ENCODE results near the gene RPS15.

Gene RPS15

GRCh38 chr19:1468821-1469254 is 30.6 kb downstream of the RPS15 start:
- H3K4me3 ChIP-seq, result peak overlapping the region; percentile 64
- H4K20me1 ChIP-seq, result peaks cover 100% of the 10 kb centered on the region
- H3K9me3 ChIP-seq, result no peaks in the 10 kb centered on the region
- H3K27ac ChIP-seq, result no peak overlapping the region
- no peak for TF ChIP-seq Cebpa-rat (IDR thresholded peaks at IDR 0.05)
- peak overlapping the region; percentile 24; the same call in 1 of the 2 replicates for H3K9ac ChIP-seq
- H3K4me2 ChIP-seq, result peak overlapping the region; percentile 98
- peaks cover 93% of the 10 kb centered on the region for H3K27me3 ChIP-seq
- peaks cover 27% of the 10 kb centered on the region; the same call in 1 of the 2 replicates for H3K36me3 ChIP-seq
- H3K4me1 ChIP-seq, result peaks cover 55% of the 10 kb centered on the region

DNA sequence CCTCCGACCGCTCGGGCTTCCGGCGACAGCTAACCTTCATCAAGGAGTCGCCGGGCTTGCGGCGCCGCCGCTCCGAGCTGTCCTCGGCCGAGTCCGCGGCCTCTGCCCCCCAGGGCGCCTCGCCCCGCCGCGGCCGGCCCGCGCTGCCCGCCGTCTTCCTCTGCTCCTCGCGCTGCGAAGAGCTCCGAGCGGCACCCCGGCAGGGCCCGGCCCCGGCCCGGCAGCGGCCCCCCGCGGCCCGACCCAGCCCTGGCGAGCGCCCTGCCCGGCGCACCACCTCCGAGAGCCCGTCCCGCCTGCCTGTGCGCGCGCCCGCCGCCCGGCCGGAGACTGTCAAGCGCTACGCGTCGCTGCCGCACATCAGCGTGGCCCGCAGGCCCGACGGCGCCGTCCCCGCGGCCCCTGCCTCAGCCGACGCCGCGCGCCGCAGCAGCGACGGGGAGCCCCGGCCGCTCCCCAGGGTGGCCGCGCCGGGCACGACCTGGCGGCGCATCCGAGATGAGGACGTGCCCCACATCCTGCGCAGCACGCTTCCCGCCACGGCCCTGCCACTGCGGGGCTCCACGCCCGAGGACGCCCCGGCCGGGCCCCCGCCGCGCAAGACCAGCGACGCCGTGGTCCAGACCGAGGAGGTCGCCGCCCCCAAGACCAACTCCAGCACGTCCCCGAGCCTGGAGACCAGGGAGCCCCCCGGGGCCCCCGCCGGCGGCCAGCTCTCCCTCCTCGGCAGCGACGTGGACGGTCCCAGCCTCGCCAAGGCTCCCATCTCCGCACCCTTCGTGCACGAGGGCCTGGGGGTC is 31.3 kb downstream of the RPS15 start:
- no peak for TF ChIP-seq Cebpa-rat (IDR thresholded peaks at IDR 0.05)
- peaks cover 90% of the 10 kb centered on the region for H3K27me3 ChIP-seq
- H3K4me1 ChIP-seq, result peaks cover 55% of the 10 kb centered on the region
- H3K4me3 ChIP-seq, result peak overlapping the region; percentile 64
- H3K9me3 ChIP-seq, result no peaks in the 10 kb centered on the region
- H3K27ac ChIP-seq, result no peak overlapping the region
- H3K36me3 ChIP-seq, result peaks cover 33% of the 10 kb centered on the region
- peak overlapping the region; percentile 98 for H3K4me2 ChIP-seq
- H4K20me1 ChIP-seq, result peaks cover 100% of the 10 kb centered on the region
- peak overlapping the region; percentile 24; the same call in 1 of the 2 replicates for H3K9ac ChIP-seq

DNA sequence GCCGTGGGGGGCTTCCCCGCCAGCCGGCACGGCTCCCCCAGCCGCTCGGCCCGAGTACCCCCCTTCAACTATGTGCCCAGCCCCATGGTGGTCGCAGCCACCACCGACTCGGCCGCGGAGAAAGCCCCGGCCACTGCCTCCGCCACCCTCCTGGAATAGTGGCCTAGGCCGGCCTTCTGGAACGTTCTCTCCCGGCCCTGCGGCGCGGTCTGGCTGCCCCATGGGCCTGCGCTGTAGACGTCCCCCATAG is 31.8 kb downstream of the RPS15 start:
- peak overlapping the region; percentile 19; the same call in 1 of the 2 replicates for H3K9ac ChIP-seq
- peaks cover 39% of the 10 kb centered on the region for H3K36me3 ChIP-seq
- TF ChIP-seq Cebpa-rat (IDR thresholded peaks at IDR 0.05), result no peak
- H3K27ac ChIP-seq, result no peak overlapping the region
- no peaks in the 10 kb centered on the region for H3K9me3 ChIP-seq
- H4K20me1 ChIP-seq, result peaks cover 100% of the 10 kb centered on the region
- H3K27me3 ChIP-seq, result peaks cover 86% of the 10 kb centered on the region
- H3K4me3 ChIP-seq, result peak overlapping the region; percentile 64
- peak overlapping the region; percentile 98 for H3K4me2 ChIP-seq
- peaks cover 55% of the 10 kb centered on the region for H3K4me1 ChIP-seq

GRCh38 chr19:1470305-1471009 is 32.3 kb downstream of the RPS15 start:
- H4K20me1 ChIP-seq, result peaks cover 100% of the 10 kb centered on the region
- peaks cover 81% of the 10 kb centered on the region for H3K27me3 ChIP-seq
- H3K4me3 ChIP-seq, result peak overlapping the region; percentile 64
- TF ChIP-seq Cebpa-rat (IDR thresholded peaks at IDR 0.05), result no peak
- peak overlapping the region; percentile 98 for H3K4me2 ChIP-seq
- H3K9me3 ChIP-seq, result no peaks in the 10 kb centered on the region
- H3K4me1 ChIP-seq, result peaks cover 55% of the 10 kb centered on the region
- no peak overlapping the region for H3K27ac ChIP-seq
- H3K36me3 ChIP-seq, result peaks cover 39% of the 10 kb centered on the region
- H3K9ac ChIP-seq, result peak overlapping the region; percentile 19; the same call in 1 of the 2 replicates

DNA sequence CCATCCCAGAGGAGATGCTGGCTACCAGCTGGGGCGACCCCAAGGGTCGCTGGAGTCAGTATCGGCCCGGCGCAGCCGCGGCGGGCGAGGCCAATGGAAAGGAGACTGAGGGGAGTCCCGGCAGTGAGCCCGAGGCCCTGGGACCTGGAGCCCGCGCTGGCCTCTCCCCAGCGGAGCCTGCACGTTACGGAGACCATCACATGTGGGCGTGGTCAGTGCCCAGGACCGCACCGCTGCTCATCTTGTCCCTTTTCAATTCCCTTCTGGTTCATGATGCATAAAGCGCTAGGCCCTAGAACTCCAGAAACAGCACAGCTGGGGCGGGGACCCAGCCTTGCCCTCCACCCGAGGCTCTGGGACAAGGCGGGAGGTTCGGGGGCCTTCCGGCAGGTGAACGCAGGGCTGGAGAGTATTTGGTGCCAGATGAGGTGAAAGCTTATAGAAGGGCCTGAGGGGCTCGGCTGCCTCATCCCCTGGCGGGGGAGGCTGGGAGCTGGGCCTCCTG is 32.9 kb downstream of the RPS15 start:
- no peak for TF ChIP-seq Cebpa-rat (IDR thresholded peaks at IDR 0.05)
- H3K9ac ChIP-seq, result 0 out of 2 replicates have a peak overlapping the region, but pooled peaks have one; percentile 11
- peak overlapping the region; percentile 98 for H3K4me2 ChIP-seq
- H3K9me3 ChIP-seq, result no peaks in the 10 kb centered on the region
- H3K4me1 ChIP-seq, result peaks cover 50% of the 10 kb centered on the region
- H3K4me3 ChIP-seq, result peak overlapping the region; percentile 64
- peaks cover 100% of the 10 kb centered on the region for H4K20me1 ChIP-seq
- H3K27me3 ChIP-seq, result peaks cover 75% of the 10 kb centered on the region
- no peak overlapping the region for H3K27ac ChIP-seq
- H3K36me3 ChIP-seq, result peaks cover 39% of the 10 kb centered on the region

DNA sequence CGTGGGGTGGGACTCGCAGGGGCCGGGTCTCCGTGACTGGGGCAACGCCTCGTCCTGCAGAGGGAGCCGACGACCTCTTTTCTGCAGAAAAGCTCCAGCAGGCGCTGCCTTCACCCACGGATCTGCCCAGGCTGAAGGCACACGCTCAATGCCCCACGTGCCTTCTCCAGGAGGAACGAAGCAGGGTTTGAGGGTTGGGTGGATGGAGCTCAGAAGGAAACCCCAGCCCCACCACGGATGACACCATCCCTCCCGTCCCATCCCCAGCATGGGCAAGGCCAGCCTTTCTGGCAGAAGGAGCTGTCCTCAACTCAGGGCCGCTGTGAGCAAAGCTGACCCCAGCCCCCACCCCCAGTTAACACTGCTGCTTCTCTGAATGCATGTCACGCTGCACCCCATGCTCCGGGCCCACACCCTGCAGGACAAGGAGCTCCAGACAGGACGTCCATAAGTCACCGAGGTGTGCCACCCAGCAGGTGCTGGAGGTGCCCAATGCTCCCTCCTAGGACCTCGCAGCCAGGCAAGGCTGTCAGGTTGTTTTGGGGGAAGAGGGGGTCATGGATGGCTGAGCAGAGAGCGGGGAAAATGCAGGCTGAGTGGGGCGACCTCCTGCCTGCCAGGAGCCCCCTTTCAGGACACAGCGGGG is 33.4 kb downstream of the RPS15 start:
- TF ChIP-seq Cebpa-rat (IDR thresholded peaks at IDR 0.05), result no peak
- peak overlapping the region; percentile 64 for H3K4me3 ChIP-seq
- H3K4me2 ChIP-seq, result peak overlapping the region; percentile 98
- H3K27me3 ChIP-seq, result peaks cover 69% of the 10 kb centered on the region
- H4K20me1 ChIP-seq, result peaks cover 100% of the 10 kb centered on the region
- no peak overlapping the region for H3K9ac ChIP-seq
- peaks cover 39% of the 10 kb centered on the region for H3K36me3 ChIP-seq
- no peaks in the 10 kb centered on the region for H3K9me3 ChIP-seq
- H3K27ac ChIP-seq, result no peak overlapping the region
- peaks cover 49% of the 10 kb centered on the region for H3K4me1 ChIP-seq

GRCh38 chr19:1472231-1473084 is 34.3 kb downstream of the RPS15 start:
- Histone ChIP-seq H3K36me3 (peaks cover 43% of the 10 kb centered on the region), H3K4me1 (peaks cover 53% of the 10 kb centered on the region), H3K27ac (no peak overlapping the region), H3K27me3 (peaks cover 61% of the 10 kb centered on the region), H3K4me3 (no peak overlapping the region), H4K20me1 (peaks cover 100% of the 10 kb centered on the region), H3K9me3 (no peaks in the 10 kb centered on the region), H3K4me2 (peak overlapping the region; percentile 98), H3K9ac (no peak overlapping the region)
- no peak for TF ChIP-seq Cebpa-rat (IDR thresholded peaks at IDR 0.05)

GRCh38 chr19:1473085-1473851 is 35.1 kb downstream of the RPS15 start:
- peaks cover 43% of the 10 kb centered on the region for H3K36me3 ChIP-seq
- no peak overlapping the region for H3K4me2 ChIP-seq
- H3K4me3 ChIP-seq, result no peak overlapping the region
- H3K27me3 ChIP-seq, result peaks cover 53% of the 10 kb centered on the region
- TF ChIP-seq Cebpa-rat (IDR thresholded peaks at IDR 0.05), result no peak
- H3K4me1 ChIP-seq, result peaks cover 55% of the 10 kb centered on the region
- no peak overlapping the region for H3K9ac ChIP-seq
- peaks cover 100% of the 10 kb centered on the region for H4K20me1 ChIP-seq
- H3K27ac ChIP-seq, result no peak overlapping the region
- H3K9me3 ChIP-seq, result no peaks in the 10 kb centered on the region

All from BLaER1 (cell line).